ENCODE measurements around the gene CHCHD3.

CHCHD3 gene

GRCh38 chr7:132942701-132943100, 139.2 kb downstream of the CHCHD3 start:
- TF ChIP-seq CTCF (IDR thresholded peaks at IDR 0.05; ENCODE audit: insufficient read depth, low read depth, low read length, missing control alignments) = no peak
- H3K4me3 ChIP-seq (ENCODE audit: low read depth, low read length) = no peak overlapping the region
- no peak for DNase-seq (ENCODE audit: low read depth)

- no peak for DNase-seq (ENCODE audit: low read depth)
- no peak overlapping the region for H3K4me3 ChIP-seq (ENCODE audit: low read depth, low read length)
- no peak for TF ChIP-seq CTCF (IDR thresholded peaks at IDR 0.05; ENCODE audit: insufficient read depth, low read depth, low read length, missing control alignments)
These were observed 140.0 kb downstream of the CHCHD3 start for GRCh38 chr7:132941905-132942304.

GRCh38 chr7:132941428-132941827, 140.5 kb downstream of the CHCHD3 start:
- no peak for DNase-seq (ENCODE audit: low read depth)
- H3K4me3 ChIP-seq (ENCODE audit: low read depth, low read length) = no peak overlapping the region
- TF ChIP-seq CTCF (IDR thresholded peaks at IDR 0.05; ENCODE audit: insufficient read depth, low read depth, low read length, missing control alignments) = no peak

- TF ChIP-seq CTCF (IDR thresholded peaks at IDR 0.05; ENCODE audit: insufficient read depth, low read depth, low read length, missing control alignments) = no peak
- H3K4me3 ChIP-seq (ENCODE audit: low read depth, low read length) = no peak overlapping the region
- DNase-seq (ENCODE audit: low read depth) = no peak
These were observed 141.8 kb downstream of the CHCHD3 start for GRCh38 chr7:132940084-132940483.

- DNase-seq (ENCODE audit: low read depth) = no peak
- TF ChIP-seq CTCF (IDR thresholded peaks at IDR 0.05; ENCODE audit: insufficient read depth, low read depth, low read length, missing control alignments) = no peak
These were observed 142.4 kb downstream of the CHCHD3 start for GRCh38 chr7:132939495-132939894.

GRCh38 chr7:132937286-132937685, 144.6 kb downstream of the CHCHD3 start:
- DNase-seq (ENCODE audit: low read depth) = no peak
- H3K4me3 ChIP-seq (ENCODE audit: low read depth, low read length) = no peak overlapping the region
- TF ChIP-seq CTCF (IDR thresholded peaks at IDR 0.05; ENCODE audit: insufficient read depth, low read depth, low read length, missing control alignments) = no peak

More at GRCh38 chr7:132939495-132939894, 142.4 kb downstream of the CHCHD3 start:
- H3K4me3 ChIP-seq (ENCODE audit: low read depth, low read length) = no peak overlapping the region

GRCh38 chr7:132935608-132936007, 146.3 kb downstream of the CHCHD3 start:
- TF ChIP-seq CTCF (IDR thresholded peaks at IDR 0.05; ENCODE audit: insufficient read depth, low read depth, low read length, missing control alignments) = no peak
- no peak for DNase-seq (ENCODE audit: low read depth)
- H3K4me3 ChIP-seq (ENCODE audit: low read depth, low read length) = no peak overlapping the region
